C4-2B (cell line): Measurements from ENCODE around the gene UQCRC1.

ENCODE experiments used
- CTCF ChIP-seq: fragments of 450-650 bp; conservative IDR thresholded peaks from 2 replicates; pipeline ENCODE4 v1.5.1; 2017; ENCODE audit warnings: mild to moderate bottlenecking
- ZFX ChIP-seq: fragments of 450-650 bp; IDR thresholded peaks from 2 replicates; pipeline ENCODE4 v1.6.1; 2017

- TF ChIP-seq CTCF: no peak
- TF ChIP-seq ZFX: no peak
Measured at GRCh38 chr3:48565186-48565585, 44.3 kb downstream of the UQCRC1 start.
